Activated CD4-positive, CD25-positive, alpha-beta regulatory T cell treated with anti-CD3 and anti-CD28 coated beads, Interleukin-2, amount 50 U/mL, for 16 hours (primary cell): ENCODE results near the gene PBX2.
"Not testable (repeated sequence)": the region's sequence is repeated elsewhere in the genome, so short reads cannot be mapped to it uniquely, and the experiment has no call there.

Experiments
- DNase-seq: peaks from one replicate; pipeline ENCODE4 v3.0.0-alpha.2; 2020; ENCODE audit warnings: low read depth, low spot score

The PBX2 gene

GRCh38 chr6:32187725-32188380 is 2.1 kb downstream of the PBX2 start:
- not testable (repeated sequence) for DNase-seq

- no peak for DNase-seq
Observed at GRCh38 chr6:32187009-32187709, 2.8 kb downstream of the PBX2 start.

GRCh38 chr6:32186151-32186840 is 3.7 kb downstream of the PBX2 start:
- not testable (repeated sequence) for DNase-seq

- not testable (repeated sequence) for DNase-seq
Observed at GRCh38 chr6:32185681-32186131, 4.3 kb downstream of the PBX2 start.

GRCh38 chr6:32184084-32184640 is 5.8 kb downstream of the PBX2 start, which contains the start of gene AGER:
AGER (minus strand) TSS chr6:32184253; CDS start chr6:32184222, 31 bp downstream.
- DNase-seq, result no peak

GRCh38 chr6:32183483-32184083 is 6.4 kb downstream of the PBX2 start:
- no peak for DNase-seq

GRCh38 chr6:32183030-32183429 is 7.0 kb downstream of the PBX2 start:
- no peak for DNase-seq

- no peak for DNase-seq
Observed at GRCh38 chr6:32182555-32182981, 7.4 kb downstream of the PBX2 start.

- no peak for DNase-seq
Observed at GRCh38 chr6:32181915-32182529, 8.0 kb downstream of the PBX2 start.

- no peak for DNase-seq
Observed at GRCh38 chr6:32181148-32181702, 8.8 kb downstream of the PBX2 start.

GRCh38 chr6:32179766-32180405 is 10.1 kb downstream of the PBX2 start:
- DNase-seq, result no peak

- DNase-seq, result no peak
Observed at GRCh38 chr6:32178547-32179440, 11.2 kb downstream of the PBX2 start.

- DNase-seq, result peak; percentile 91
Observed at GRCh38 chr6:32177788-32178546, 12.0 kb downstream of the PBX2 start, which contains the start of gene RNF5. RNF5 (plus strand) TSS chr6:32178405; CDS start chr6:32178512, 107 bp downstream.

GRCh38 chr6:32177183-32177787 is 12.7 kb downstream of the PBX2 start:
- DNase-seq, result no peak

- DNase-seq, result no peak
Observed at GRCh38 chr6:32176476-32177182, 13.4 kb downstream of the PBX2 start.

- peak; percentile 92 for DNase-seq
Observed at GRCh38 chr6:32175711-32176475, 14.1 kb downstream of the PBX2 start, which contains the start of gene AGPAT1. AGPAT1 (minus strand) TSS chr6:32176084; CDS start chr6:32171496, 4,588 bp downstream.

GRCh38 chr6:32175322-32175710 is 14.7 kb downstream of the PBX2 start:
- no peak for DNase-seq
